Right lobe of liver (tissue), 6 donors: Measurements from ENCODE around the gene EVX1. TPM values are rescaled to one million over a fixed set of nuclear protein-coding genes. Genes with fewer than 3 reads are reported as not detected.
A peak's percentile ranks its signal among the peaks of the same experiment; 100 is the strongest.

Source experiments
- ATAC-seq, 4 donors: fragments of 200-7000 bp; cut with Tn5 transposase; one replicate each; pipeline ENCODE4 v1.9.1; 2020; ENCODE audit warnings: mild to moderate bottlenecking in 4 of 4, moderate library complexity in 4 of 4
- DNase-seq, 3 donors: peaks; one replicate each; pipeline ENCODE4 v3.0.0-alpha.2; 2020
- H3K27ac ChIP-seq, 3 donors: fragments of 200-600 bp; one replicate each; pipeline ENCODE4 v1.8.0; 2022
- H3K27me3 ChIP-seq, 2 donors: fragments of 200-600 bp; one replicate each; pipeline ENCODE4 v1.8.0; 2022
- H3K36me3 ChIP-seq, 4 donors: fragments of 200-600 bp; sonication (generic) in 1 of 4; one replicate each; pipeline versions ENCODE4 v1.5.1 to v1.8.0; 2017 to 2022; ENCODE audit warnings: control low read depth in 1 of 4
- H3K4me1 ChIP-seq, 4 donors: fragments of 200-600 bp; sonication (generic) in 1 of 4; one replicate each; pipeline versions ENCODE4 v1.5.1 to v1.8.0; 2017 to 2022; ENCODE audit warnings: control low read depth in 1 of 4
- H3K4me3 ChIP-seq, 3 donors: fragments of 200-600 bp; one replicate each; pipeline ENCODE4 v1.8.0; 2022
- H3K9me3 ChIP-seq, 4 donors: fragments of 200-600 bp; sonication (generic) in 1 of 4; one replicate each; pipeline versions ENCODE4 v1.5.1 to v1.8.0; 2017 to 2022; ENCODE audit warnings: control low read depth in 1 of 4
- POLR2A ChIP-seq: fragments of 450-650 bp; IDR thresholded peaks from one replicate; pipeline ENCODE4 v1.6.1; 2017; ENCODE audit warnings: antibody characterized with exemption, mild to moderate bottlenecking
- WGBS: methylation state at CpG from one replicate; pipeline ENCODE4 v1.1.6; 2018; ENCODE audit warnings: low coverage, low lambda C conversion rate; ENCODE audit not compliant: insufficient coverage; ENCODE audit errors: missing lambda C conversion rate; 5-methylcytosine and 5-hydroxymethylcytosine counted together
- intact Hi-C, 2 donors: fragments of 100-400 bp; cut with DNase I; formaldehyde crosslinking; loops; one replicate each; pipeline versions ENCODE4 v1.11.2 to v1.14.1; 2022
- total RNA-seq, 6 experiments: library from RNA; depleted of rRNA in 2 of 6; stranded (reverse); fragments of >200 nt in 2 of 6; fragmentation: NEBNext Ultra II Directional in 3 of 6; extraction: Animal tissue kit (Norgen Biotek cat#: 25700) in 3 of 6; gene quantifications; one replicate each; pipeline versions ENCODE4 v1.1.0 to v1.2.4, GENCODE V29; 2016 to 2023
- TF ChIP-seq, protein P1 (sequence below), 4 donors: fragments of 200-600 bp in 3 of 4; fragments of 450-650 bp in 1 of 4; IDR thresholded peaks; one replicate each; pipeline versions ENCODE4 v1.5.1 to v1.8.0; 2016 to 2022; ENCODE audit warnings: antibody characterized with exemption in 4 of 4, mild to moderate bottlenecking in 2 of 4
- donor health status: DM: no; HTN: yes; CAD: no.
- donor health status: DM: no; HTN: no; CAD: no.
- donor health status: DM: no; HTN: no; CAD: no.
- donor health status: DM: no; HTN: yes; CAD: no.
- donor health status: DM: no; HTN: yes; CAD: no.

Gene EVX1
- total RNA-seq, 6 experiments from 2014 or later = not detected

DNA sequence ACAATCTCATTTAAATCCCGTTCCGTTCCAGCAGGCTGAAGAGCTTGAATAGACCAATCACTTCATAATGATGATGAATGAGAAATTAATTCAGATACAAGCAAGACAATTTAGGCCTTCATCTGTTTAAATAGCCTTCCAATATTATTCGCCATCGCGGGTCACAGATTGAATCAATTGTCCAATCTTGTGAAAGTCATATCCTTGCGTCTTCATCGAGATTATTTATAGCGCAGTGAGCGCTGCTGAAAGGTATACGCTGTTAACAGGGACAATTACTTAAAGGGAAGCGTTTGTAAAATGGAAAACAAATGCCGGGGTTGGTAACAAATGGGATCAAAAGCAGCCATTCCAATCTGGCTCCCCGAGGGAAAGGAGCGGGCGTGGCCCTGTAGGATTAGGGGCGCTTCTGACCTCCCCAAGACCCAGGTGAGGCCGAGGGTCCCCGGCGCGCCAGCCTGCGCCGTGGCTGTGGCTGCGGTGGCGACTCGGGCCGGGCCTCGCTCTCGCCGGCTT lies 8.6 kb downstream of the EVX1 start:
- ATAC-seq = no peak
- Histone ChIP-seq H3K27ac (no peak overlapping the region), H3K27me3 (peaks cover 14 to 29% of the 10 kb centered on the region in 2 donors), H3K4me1 (peaks cover 0 to 16% (median 0%) of the 10 kb centered on the region in 4 donors), H3K4me3 (no peak overlapping the region), H3K9me3 (no peaks in the 10 kb centered on the region), H3K36me3 (no peaks in the 10 kb centered on the region)
- TF ChIP-seq, protein P1, sequence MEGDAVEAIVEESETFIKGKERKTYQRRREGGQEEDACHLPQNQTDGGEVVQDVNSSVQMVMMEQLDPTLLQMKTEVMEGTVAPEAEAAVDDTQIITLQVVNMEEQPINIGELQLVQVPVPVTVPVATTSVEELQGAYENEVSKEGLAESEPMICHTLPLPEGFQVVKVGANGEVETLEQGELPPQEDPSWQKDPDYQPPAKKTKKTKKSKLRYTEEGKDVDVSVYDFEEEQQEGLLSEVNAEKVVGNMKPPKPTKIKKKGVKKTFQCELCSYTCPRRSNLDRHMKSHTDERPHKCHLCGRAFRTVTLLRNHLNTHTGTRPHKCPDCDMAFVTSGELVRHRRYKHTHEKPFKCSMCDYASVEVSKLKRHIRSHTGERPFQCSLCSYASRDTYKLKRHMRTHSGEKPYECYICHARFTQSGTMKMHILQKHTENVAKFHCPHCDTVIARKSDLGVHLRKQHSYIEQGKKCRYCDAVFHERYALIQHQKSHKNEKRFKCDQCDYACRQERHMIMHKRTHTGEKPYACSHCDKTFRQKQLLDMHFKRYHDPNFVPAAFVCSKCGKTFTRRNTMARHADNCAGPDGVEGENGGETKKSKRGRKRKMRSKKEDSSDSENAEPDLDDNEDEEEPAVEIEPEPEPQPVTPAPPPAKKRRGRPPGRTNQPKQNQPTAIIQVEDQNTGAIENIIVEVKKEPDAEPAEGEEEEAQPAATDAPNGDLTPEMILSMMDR (IDR thresholded peaks at IDR 0.05) = no peak
- no peak for TF ChIP-seq POLR2A
- intact Hi-C loops = no loop called here
- DNase-seq = no peak
- WGBS = 9% methylated on average over 14 of the region's 29 CpGs

DNA sequence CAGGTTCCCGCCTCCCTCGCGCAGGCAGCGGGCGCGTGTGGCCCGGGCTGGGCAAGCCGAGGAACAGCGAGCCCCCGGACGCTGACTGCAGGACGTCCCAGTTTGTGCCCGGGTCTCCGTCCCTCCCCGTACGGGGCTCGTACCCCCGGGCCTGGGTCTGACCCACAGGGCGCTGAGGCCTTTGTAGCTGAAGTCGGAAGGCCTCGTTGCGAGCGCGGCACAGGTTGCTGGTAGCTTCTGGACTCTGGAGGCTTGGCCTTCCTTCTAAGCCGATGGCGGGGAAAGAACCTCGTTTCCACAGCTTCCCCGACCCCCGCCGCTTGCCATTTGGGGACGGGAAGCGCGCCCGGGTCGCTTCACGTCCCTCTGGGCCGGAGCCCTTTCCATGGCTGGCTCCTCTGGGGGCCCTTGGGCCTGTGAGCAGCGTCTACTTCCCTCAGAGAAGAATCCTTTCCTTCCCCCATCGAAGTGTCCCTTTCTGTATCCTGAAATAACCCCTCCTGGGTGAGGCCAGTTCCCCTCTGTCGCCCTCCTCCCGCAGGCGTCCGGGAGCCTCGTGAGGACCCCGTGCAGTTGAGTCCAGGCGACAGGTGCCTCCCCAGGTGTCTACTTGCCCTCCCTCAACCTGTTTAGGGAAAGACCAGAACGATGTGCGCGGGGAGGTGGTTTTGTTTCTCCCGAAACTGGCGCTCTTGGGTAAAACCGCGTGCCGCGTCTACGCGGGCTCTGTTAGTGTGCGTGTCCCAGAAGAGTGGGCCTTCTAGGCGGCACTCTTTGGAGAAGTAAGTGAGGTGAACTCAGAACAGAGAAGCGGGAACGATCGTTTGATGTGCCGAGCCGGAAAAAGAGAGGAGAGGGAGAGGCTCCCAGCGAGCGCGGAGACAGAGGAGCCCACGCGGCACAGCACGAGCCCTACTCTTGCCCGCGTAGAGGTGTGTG lies 9.3 kb downstream of the EVX1 start:
- 8% methylated on average over 38 of the region's 72 CpGs for WGBS
- Histone ChIP-seq H3K27me3 (peaks cover 12 to 22% of the 10 kb centered on the region in 2 donors), H3K27ac (no peak overlapping the region), H3K9me3 (no peaks in the 10 kb centered on the region), H3K36me3 (no peaks in the 10 kb centered on the region), H3K4me1 (peaks cover 0 to 14% (median 0%) of the 10 kb centered on the region in 4 donors), H3K4me3 (no peak overlapping the region)
- ATAC-seq (peak; percentile 32 to 49 (median 48)), DNase-seq (no peak)
- intact Hi-C loops = no loop called here
- no peak for TF ChIP-seq POLR2A
- TF ChIP-seq, protein P1 (IDR thresholded peaks at IDR 0.05) = no peak

DNA sequence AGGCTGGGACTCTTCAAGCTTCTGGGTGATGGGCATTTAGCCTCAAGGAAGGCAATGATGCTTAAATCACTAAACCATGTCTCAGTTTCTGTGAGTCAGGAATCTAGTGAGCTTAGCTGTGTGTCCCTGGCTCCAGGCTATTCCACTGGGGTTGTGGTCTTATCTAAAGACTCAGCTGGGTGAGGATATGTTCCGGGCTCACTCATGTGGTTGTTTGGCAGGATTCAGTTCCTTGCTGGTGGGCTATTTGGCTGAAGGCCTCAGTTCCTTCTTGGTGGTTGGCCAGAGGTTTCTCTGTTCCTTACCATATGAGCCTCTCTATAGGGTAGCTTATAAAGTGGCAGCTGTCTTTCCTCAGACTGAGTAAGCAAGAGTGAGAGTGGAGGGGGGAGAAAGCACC lies 12.0 kb downstream of the EVX1 start:
- no peak for DNase-seq
- no peaks in the 10 kb centered on the region for H3K36me3 ChIP-seq
- H3K4me1 ChIP-seq = peaks cover 0 to 14% (median 0%) of the 10 kb centered on the region in 4 donors
- WGBS = no CpG with 5 or more reads among the region's 1 CpG
- H3K27ac ChIP-seq = no peak overlapping the region
- no peak for ATAC-seq
- H3K9me3 ChIP-seq = no peaks in the 10 kb centered on the region
- TF ChIP-seq POLR2A = no peak
- TF ChIP-seq, protein P1 (IDR thresholded peaks at IDR 0.05) = no peak
- intact Hi-C loops = no loop called here
- no peak overlapping the region for H3K4me3 ChIP-seq
- H3K27me3 ChIP-seq = peaks cover 0 to 17% of the 10 kb centered on the region in 2 donors

DNA sequence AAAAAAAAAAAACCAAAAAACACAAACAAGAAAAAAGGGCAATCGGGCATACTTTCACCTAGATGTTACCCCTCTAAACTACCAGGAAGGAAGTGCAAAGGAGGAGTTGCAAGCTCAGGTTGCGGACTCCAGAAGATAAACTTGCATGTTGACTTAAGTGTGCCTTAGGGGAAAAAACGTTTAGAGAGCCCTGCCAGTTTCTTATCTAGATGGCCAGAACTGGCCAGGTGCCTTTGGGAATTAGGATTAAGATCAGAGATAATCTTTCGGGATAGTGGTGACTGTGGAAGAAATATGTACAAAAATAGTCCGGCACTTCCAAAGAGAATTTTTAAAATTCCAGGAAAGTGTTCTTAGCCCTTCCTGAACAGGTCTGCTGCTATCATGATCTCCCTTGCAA lies 17.6 kb downstream of the EVX1 start:
- DNase-seq (no peak), ATAC-seq (no peak)
- Histone ChIP-seq H3K4me1 (no peaks in the 10 kb centered on the region), H3K36me3 (no peaks in the 10 kb centered on the region), H3K4me3 (no peak overlapping the region), H3K27me3 (no peaks in the 10 kb centered on the region), H3K27ac (no peak overlapping the region), H3K9me3 (no peaks in the 10 kb centered on the region)
- intact Hi-C loops = no loop called here
- no peak for TF ChIP-seq POLR2A
- TF ChIP-seq, protein P1 (IDR thresholded peaks at IDR 0.05) = no peak
- WGBS = 39% methylated on average over 4 of the region's 5 CpGs
